ENCODE results near the gene AGPAT1. TPM values are rescaled to one million over a fixed set of nuclear protein-coding genes. Genes with fewer than 3 reads are reported as not detected.

Gene AGPAT1
- polyA plus RNA-seq, 3 donors, result 9.9 to 34.4 (median 11.3) TPM

- peaks cover 6% of the 10 kb centered on the region for H3K4me1 Mint-ChIP-seq
These were observed 41.1 kb upstream of the AGPAT1 start for GRCh38 chr6:32216998-32217397.

GRCh38 chr6:32216285-32216684 is 40.4 kb upstream of the AGPAT1 start:
- Mint-ChIP-seq H3K27me3 (ENCODE audit: low read depth in 3 of 3) (peaks cover 0 to 13% (median 2%) of the 10 kb centered on the region in 3 donors), H3K4me3 (no peak overlapping the region), H3K9me3 (no peaks in the 10 kb centered on the region), H3K36me3 (no peaks in the 10 kb centered on the region), H3K4me1 (peaks cover 6% of the 10 kb centered on the region), H3K27ac (no peak overlapping the region)
- Histone ChIP-seq H3K4me1 (ENCODE audit: control insufficient read depth in 1 of 2, insufficient read depth in 2 of 2, low read length in 2 of 2) (no peaks in the 10 kb centered on the region), H3K4me3 (replicated peaks in 1 of 3; ENCODE audit: low read depth in 2 of 3, low read length in 3 of 3) (no peak overlapping the region), H3K4me2 (replicated peaks; ENCODE audit: extremely low read depth, low read length, poor library complexity, severe bottlenecking) (no peak overlapping the region), H3K27ac (ENCODE audit: low read depth in 1 of 2, low read length in 2 of 2) (no peak overlapping the region), H4K20me1 (ENCODE audit: insufficient read depth, low read length) (no peaks in the 10 kb centered on the region), H3K79me2 (ENCODE audit: insufficient read depth, low read length) (no peaks in the 10 kb centered on the region), H2AFZ (ENCODE audit: insufficient read depth, low read depth, low read length, poor library complexity, severe bottlenecking) (no peak overlapping the region), H3K9me3 (replicated peaks in 1 of 2; ENCODE audit: control insufficient read depth in 1 of 2, insufficient read depth in 1 of 2, low read length in 2 of 2) (no peaks in the 10 kb centered on the region), H3K27me3 (ENCODE audit: control insufficient read depth in 2 of 2, insufficient read depth in 2 of 2, low read length in 2 of 2) (no peaks in the 10 kb centered on the region), H3K9ac (ENCODE audit: insufficient read depth, low read length, poor library complexity, severe bottlenecking) (no peak overlapping the region), H3K36me3 (replicated peaks in 1 of 2; ENCODE audit: control insufficient read depth in 1 of 2, insufficient read depth in 2 of 2, low read length in 2 of 2) (no peaks in the 10 kb centered on the region)
- no peak for TF ChIP-seq CTCF (IDR thresholded peaks at IDR 0.05)
- intact Hi-C loops (cut with micrococcal nuclease), result no loop called here
- no peak for DNase-seq
- WGBS (ENCODE audit: insufficient coverage), result 73% methylated on average over 3 of the region's 10 CpGs

More at GRCh38 chr6:32216998-32217397, 41.1 kb upstream of the AGPAT1 start:
- Mint-ChIP-seq H3K36me3 (no peaks in the 10 kb centered on the region), H3K27me3 (ENCODE audit: low read depth in 3 of 3) (peaks cover 0 to 12% (median 2%) of the 10 kb centered on the region in 3 donors), H3K27ac (peak overlapping the region in 2 of 7 donors; percentile 59 to 68), H3K4me3 (no peak overlapping the region), H3K9me3 (no peaks in the 10 kb centered on the region)
- DNase-seq, result no peak
- Histone ChIP-seq H2AFZ (ENCODE audit: insufficient read depth, low read depth, low read length, poor library complexity, severe bottlenecking) (no peak overlapping the region), H3K9ac (ENCODE audit: insufficient read depth, low read length, poor library complexity, severe bottlenecking) (no peak overlapping the region), H3K27ac (ENCODE audit: low read depth in 1 of 2, low read length in 2 of 2) (no peak overlapping the region), H4K20me1 (ENCODE audit: insufficient read depth, low read length) (no peaks in the 10 kb centered on the region), H3K9me3 (replicated peaks in 1 of 2; ENCODE audit: control insufficient read depth in 1 of 2, insufficient read depth in 1 of 2, low read length in 2 of 2) (no peaks in the 10 kb centered on the region), H3K36me3 (replicated peaks in 1 of 2; ENCODE audit: control insufficient read depth in 1 of 2, insufficient read depth in 2 of 2, low read length in 2 of 2) (no peaks in the 10 kb centered on the region), H3K4me3 (replicated peaks in 1 of 3; ENCODE audit: low read depth in 2 of 3, low read length in 3 of 3) (no peak overlapping the region), H3K27me3 (ENCODE audit: control insufficient read depth in 2 of 2, insufficient read depth in 2 of 2, low read length in 2 of 2) (no peaks in the 10 kb centered on the region), H3K4me2 (replicated peaks; ENCODE audit: extremely low read depth, low read length, poor library complexity, severe bottlenecking) (no peak overlapping the region), H3K4me1 (ENCODE audit: control insufficient read depth in 1 of 2, insufficient read depth in 2 of 2, low read length in 2 of 2) (no peaks in the 10 kb centered on the region), H3K79me2 (ENCODE audit: insufficient read depth, low read length) (no peaks in the 10 kb centered on the region)
- TF ChIP-seq CTCF (IDR thresholded peaks at IDR 0.05), result no peak
- 96% methylated on average over 10 of the region's 11 CpGs for WGBS (ENCODE audit: insufficient coverage)
- intact Hi-C loops (cut with micrococcal nuclease), result no loop called here
